Esophagus muscularis mucosa (tissue), 3 donors: ENCODE results near the gene SNRNP27.
"Not testable (repeated sequence)": the region's sequence is repeated elsewhere in the genome, so short reads cannot be mapped to it uniquely, and the experiment has no call there.

Experiments used
- POLR2AphosphoS5 ChIP-seq, 2 donors: sonication (generic); formaldehyde crosslinking; IDR thresholded peaks; one replicate each; pipeline ENCODE4 v1.6.1; 2017; ENCODE audit warnings: antibody characterized with exemption in 2 of 2
- TF ChIP-seq, protein P1 (sequence below), 3 experiments: fragments of 200-600 bp in 2 of 3; fragments of 450-650 bp in 1 of 3; sonication (generic) in 2 of 3; IDR thresholded peaks; one replicate each; pipeline ENCODE4 v1.5.1; 2017 to 2019; ENCODE audit warnings: antibody characterized with exemption in 3 of 3, mild to moderate bottlenecking in 2 of 3, moderate library complexity in 1 of 3

- TF ChIP-seq, protein P1, sequence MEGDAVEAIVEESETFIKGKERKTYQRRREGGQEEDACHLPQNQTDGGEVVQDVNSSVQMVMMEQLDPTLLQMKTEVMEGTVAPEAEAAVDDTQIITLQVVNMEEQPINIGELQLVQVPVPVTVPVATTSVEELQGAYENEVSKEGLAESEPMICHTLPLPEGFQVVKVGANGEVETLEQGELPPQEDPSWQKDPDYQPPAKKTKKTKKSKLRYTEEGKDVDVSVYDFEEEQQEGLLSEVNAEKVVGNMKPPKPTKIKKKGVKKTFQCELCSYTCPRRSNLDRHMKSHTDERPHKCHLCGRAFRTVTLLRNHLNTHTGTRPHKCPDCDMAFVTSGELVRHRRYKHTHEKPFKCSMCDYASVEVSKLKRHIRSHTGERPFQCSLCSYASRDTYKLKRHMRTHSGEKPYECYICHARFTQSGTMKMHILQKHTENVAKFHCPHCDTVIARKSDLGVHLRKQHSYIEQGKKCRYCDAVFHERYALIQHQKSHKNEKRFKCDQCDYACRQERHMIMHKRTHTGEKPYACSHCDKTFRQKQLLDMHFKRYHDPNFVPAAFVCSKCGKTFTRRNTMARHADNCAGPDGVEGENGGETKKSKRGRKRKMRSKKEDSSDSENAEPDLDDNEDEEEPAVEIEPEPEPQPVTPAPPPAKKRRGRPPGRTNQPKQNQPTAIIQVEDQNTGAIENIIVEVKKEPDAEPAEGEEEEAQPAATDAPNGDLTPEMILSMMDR (IDR thresholded peaks at IDR 0.05), result not testable (repeated sequence)
- not testable (repeated sequence) for TF ChIP-seq POLR2AphosphoS5 (IDR thresholded peaks at IDR 0.05)
Measured at GRCh38 chr2:69894737-69895136, 981 bp downstream of the SNRNP27 start.
